Measurements from ENCODE around the gene PAK4.
A peak's percentile ranks its signal among the peaks of the same experiment; 100 is the strongest.
"Not testable (repeated sequence)": the region's sequence is repeated elsewhere in the genome, so short reads cannot be mapped to it uniquely, and the experiment has no call there.

Gene PAK4

DNA sequence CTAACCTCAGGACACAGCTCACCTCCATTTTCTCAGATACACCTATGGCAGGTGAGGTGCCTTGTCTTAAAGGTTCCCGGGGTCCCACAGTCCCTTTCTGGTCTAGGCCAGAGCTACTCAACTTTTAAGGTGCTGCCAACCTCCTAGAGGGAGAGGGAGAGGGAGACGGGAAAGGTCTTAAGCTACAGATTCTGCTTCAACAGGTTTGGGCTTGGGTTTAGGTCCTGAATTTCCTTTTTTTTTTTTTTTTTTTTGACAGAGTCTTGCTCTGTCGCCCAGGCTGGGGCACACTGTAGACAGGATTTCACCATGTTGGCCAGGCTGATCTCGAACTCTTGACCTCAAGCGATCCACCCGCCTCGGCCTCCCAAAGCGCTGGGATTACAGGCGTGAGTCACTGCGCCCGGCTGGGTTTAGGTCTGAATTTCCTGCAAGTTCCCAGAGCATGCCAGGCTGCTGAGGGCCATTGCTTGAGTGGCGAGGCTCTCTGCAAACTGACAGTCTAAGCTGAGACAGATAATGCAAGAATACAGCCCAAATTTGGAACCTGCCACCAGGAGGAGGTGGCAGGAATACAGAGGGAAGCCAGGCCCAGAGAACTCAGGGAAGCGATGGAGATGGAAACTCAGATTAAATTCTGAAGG is 86.3 kb downstream of the PAK4 start:
- H3K9me2 ChIP-seq (replicated peaks; ENCODE audit: control insufficient read depth, low read length) = no peaks in the 10 kb centered on the region
- no peaks in the 10 kb centered on the region for H3K27me3 ChIP-seq (ENCODE audit: control insufficient read depth, low read length)
- H3K27ac ChIP-seq (ENCODE audit: low read depth, low read length) = no peak overlapping the region
- H3K4me1 ChIP-seq (ENCODE audit: control insufficient read depth, low read length) = no peaks in the 10 kb centered on the region
- no peaks in the 10 kb centered on the region for H3K36me3 ChIP-seq (ENCODE audit: control insufficient read depth, low read length)
- no peaks in the 10 kb centered on the region for H4K20me1 ChIP-seq (ENCODE audit: control insufficient read depth, insufficient read depth, low read depth, low read length)
- H3K9me3 ChIP-seq (ENCODE audit: control insufficient read depth, insufficient read depth, low read length) = no peaks in the 10 kb centered on the region
- H3K4me3 ChIP-seq (ENCODE audit: low read length) = no peak overlapping the region
- H3K4me2 ChIP-seq (ENCODE audit: low read length) = no peak overlapping the region
- no peaks in the 10 kb centered on the region for H3K79me2 ChIP-seq (ENCODE audit: control insufficient read depth, low read length)
- TF ChIP-seq EZH2phosphoT487 (IDR thresholded peaks at IDR 0.05; ENCODE audit: borderline replicate concordance, low read length) = no peak
- TF ChIP-seq, protein P1, sequence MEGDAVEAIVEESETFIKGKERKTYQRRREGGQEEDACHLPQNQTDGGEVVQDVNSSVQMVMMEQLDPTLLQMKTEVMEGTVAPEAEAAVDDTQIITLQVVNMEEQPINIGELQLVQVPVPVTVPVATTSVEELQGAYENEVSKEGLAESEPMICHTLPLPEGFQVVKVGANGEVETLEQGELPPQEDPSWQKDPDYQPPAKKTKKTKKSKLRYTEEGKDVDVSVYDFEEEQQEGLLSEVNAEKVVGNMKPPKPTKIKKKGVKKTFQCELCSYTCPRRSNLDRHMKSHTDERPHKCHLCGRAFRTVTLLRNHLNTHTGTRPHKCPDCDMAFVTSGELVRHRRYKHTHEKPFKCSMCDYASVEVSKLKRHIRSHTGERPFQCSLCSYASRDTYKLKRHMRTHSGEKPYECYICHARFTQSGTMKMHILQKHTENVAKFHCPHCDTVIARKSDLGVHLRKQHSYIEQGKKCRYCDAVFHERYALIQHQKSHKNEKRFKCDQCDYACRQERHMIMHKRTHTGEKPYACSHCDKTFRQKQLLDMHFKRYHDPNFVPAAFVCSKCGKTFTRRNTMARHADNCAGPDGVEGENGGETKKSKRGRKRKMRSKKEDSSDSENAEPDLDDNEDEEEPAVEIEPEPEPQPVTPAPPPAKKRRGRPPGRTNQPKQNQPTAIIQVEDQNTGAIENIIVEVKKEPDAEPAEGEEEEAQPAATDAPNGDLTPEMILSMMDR (IDR thresholded peaks at IDR 0.05; ENCODE audit: low read depth, low read length, poor library complexity, severe bottlenecking) = no peak
- no peaks in the 10 kb centered on the region for H3F3A ChIP-seq (ENCODE audit: control insufficient read depth, insufficient read depth)

DNA sequence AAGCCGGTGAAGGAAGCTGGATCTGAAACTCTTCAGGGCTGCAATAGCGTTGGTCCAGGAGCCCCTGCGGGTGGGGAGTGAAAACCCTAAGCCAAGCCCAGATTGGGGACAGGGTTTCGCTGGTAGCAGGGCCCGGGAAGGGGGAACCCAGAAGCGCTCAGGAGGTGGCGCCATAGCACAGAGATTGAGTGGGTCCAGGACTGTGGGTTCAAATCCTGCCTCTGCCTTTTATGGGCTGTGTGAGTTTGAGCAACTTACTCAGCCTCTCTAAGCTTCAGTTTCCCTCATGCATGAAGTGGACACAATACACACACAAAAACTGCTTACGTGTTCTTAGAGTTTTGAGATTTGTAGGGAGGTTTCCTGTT is 86.8 kb downstream of the PAK4 start:
- H4K20me1 ChIP-seq (ENCODE audit: control insufficient read depth, insufficient read depth, low read depth, low read length) = no peaks in the 10 kb centered on the region
- no peak overlapping the region for H3K27ac ChIP-seq (ENCODE audit: low read depth, low read length)
- H3K27me3 ChIP-seq (ENCODE audit: control insufficient read depth, low read length) = no peaks in the 10 kb centered on the region
- H3K36me3 ChIP-seq (ENCODE audit: control insufficient read depth, low read length) = no peaks in the 10 kb centered on the region
- no peaks in the 10 kb centered on the region for H3K4me1 ChIP-seq (ENCODE audit: control insufficient read depth, low read length)
- no peak overlapping the region for H3K4me2 ChIP-seq (ENCODE audit: low read length)
- H3K9me3 ChIP-seq (ENCODE audit: control insufficient read depth, insufficient read depth, low read length) = no peaks in the 10 kb centered on the region
- H3K9me2 ChIP-seq (replicated peaks; ENCODE audit: control insufficient read depth, low read length) = no peaks in the 10 kb centered on the region
- H3K4me3 ChIP-seq (ENCODE audit: low read length) = no peak overlapping the region
- H3F3A ChIP-seq (ENCODE audit: control insufficient read depth, insufficient read depth) = no peaks in the 10 kb centered on the region
- H3K79me2 ChIP-seq (ENCODE audit: control insufficient read depth, low read length) = no peaks in the 10 kb centered on the region
- TF ChIP-seq EZH2phosphoT487 (IDR thresholded peaks at IDR 0.05; ENCODE audit: borderline replicate concordance, low read length) = no peak
- TF ChIP-seq, protein P1 (IDR thresholded peaks at IDR 0.05; ENCODE audit: low read depth, low read length, poor library complexity, severe bottlenecking) = peak; percentile 64

DNA sequence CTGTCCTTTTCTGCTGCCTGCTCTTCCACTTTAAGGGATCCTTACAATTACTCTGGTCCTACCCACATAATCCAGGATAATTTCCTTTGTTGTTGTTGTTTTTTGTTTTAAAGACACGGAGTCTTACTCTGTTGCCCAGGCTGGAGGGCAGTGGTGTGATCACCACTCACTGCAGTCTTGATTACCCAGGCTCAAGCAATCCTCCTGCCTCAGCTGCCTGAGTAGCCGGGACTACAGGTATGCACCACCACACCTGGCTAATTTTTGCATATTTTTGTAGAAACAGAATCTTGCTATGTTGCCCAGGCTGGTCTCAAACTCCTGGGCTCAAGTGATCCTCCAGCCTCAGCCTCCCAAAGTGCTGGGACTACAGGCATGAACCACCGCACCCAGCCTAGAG is 89.7 kb downstream of the PAK4 start:
- H3K36me3 ChIP-seq (ENCODE audit: control insufficient read depth, low read length); H3K9me2 ChIP-seq (replicated peaks; ENCODE audit: control insufficient read depth, low read length); H3K4me3 ChIP-seq (ENCODE audit: low read length); H3K27ac ChIP-seq (ENCODE audit: low read depth, low read length); H3F3A ChIP-seq (ENCODE audit: control insufficient read depth, insufficient read depth); H3K4me2 ChIP-seq (ENCODE audit: low read length); H3K27me3 ChIP-seq (ENCODE audit: control insufficient read depth, low read length); H3K4me1 ChIP-seq (ENCODE audit: control insufficient read depth, low read length); H4K20me1 ChIP-seq (ENCODE audit: control insufficient read depth, insufficient read depth, low read depth, low read length); H3K79me2 ChIP-seq (ENCODE audit: control insufficient read depth, low read length); H3K9me3 ChIP-seq (ENCODE audit: control insufficient read depth, insufficient read depth, low read length): not testable (repeated sequence)

DNA sequence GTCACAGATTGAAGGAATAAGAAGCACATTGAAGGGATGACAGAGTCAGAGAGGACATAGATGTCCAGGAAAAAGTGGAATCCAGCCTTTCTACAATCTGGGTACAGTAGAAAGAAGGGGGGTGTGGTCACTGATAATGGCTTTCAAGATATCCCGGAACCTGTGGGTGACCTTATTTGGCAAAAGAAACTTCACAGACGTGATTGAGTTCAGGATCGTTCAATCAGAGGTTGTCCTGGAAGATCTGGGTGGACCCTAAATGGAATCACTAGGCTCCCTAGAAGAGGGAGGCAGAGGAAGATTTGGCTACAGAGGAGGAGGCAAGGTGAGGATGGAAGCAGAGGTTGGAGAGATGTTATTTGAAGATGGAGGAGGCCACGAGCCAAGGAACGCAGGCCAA is 91.5 kb downstream of the PAK4 start:
- 0 out of 2 replicates have a peak, but pooled peaks cover 3% of the 10 kb centered on the region for H3K4me1 ChIP-seq (ENCODE audit: control insufficient read depth, low read length)
- no peaks in the 10 kb centered on the region for H3K9me2 ChIP-seq (replicated peaks; ENCODE audit: control insufficient read depth, low read length)
- H3K27me3 ChIP-seq (ENCODE audit: control insufficient read depth, low read length) = no peaks in the 10 kb centered on the region
- no peaks in the 10 kb centered on the region for H3K36me3 ChIP-seq (ENCODE audit: control insufficient read depth, low read length)
- H3K27ac ChIP-seq (ENCODE audit: low read depth, low read length) = no peak overlapping the region
- no peak overlapping the region for H3K4me2 ChIP-seq (ENCODE audit: low read length)
- no peaks in the 10 kb centered on the region for H3K9me3 ChIP-seq (ENCODE audit: control insufficient read depth, insufficient read depth, low read length)
- no peaks in the 10 kb centered on the region for H4K20me1 ChIP-seq (ENCODE audit: control insufficient read depth, insufficient read depth, low read depth, low read length)
- TF ChIP-seq, protein P1 (IDR thresholded peaks at IDR 0.05; ENCODE audit: low read depth, low read length, poor library complexity, severe bottlenecking) = no peak
- TF ChIP-seq EZH2phosphoT487 (IDR thresholded peaks at IDR 0.05; ENCODE audit: borderline replicate concordance, low read length) = no peak
- no peak overlapping the region for H3K4me3 ChIP-seq (ENCODE audit: low read length)
- no peaks in the 10 kb centered on the region for H3F3A ChIP-seq (ENCODE audit: control insufficient read depth, insufficient read depth)
- H3K79me2 ChIP-seq (ENCODE audit: control insufficient read depth, low read length) = no peaks in the 10 kb centered on the region
